ENCODE data around the gene BAIAP2L2.

- TF ChIP-seq CTCF (IDR thresholded peaks at IDR 0.05; ENCODE audit: insufficient read depth, low read depth, low read length) (no peak), EZH2 (IDR thresholded peaks at IDR 0.05; ENCODE audit: insufficient read depth, low read length) (no peak)
Measured at GRCh38 chr22:38141217-38141973, 30.9 kb upstream of the BAIAP2L2 start.

Data from astrocyte (in vitro differentiated cells and primary cell).